A549 (cell line): ENCODE data around the gene PITPNC1. TPM values are rescaled to one million over a fixed set of nuclear protein-coding genes. Genes with fewer than 3 reads are reported as not detected.
"Not testable (repeated sequence)": the region's sequence is repeated elsewhere in the genome, so short reads cannot be mapped to it uniquely, and the experiment has no call there.

Experiments used
- ATAC-seq, 2 experiments: fragments of 200-7000 bp in 1 of 2; fragments of >200 bp in 1 of 2; cut with Nextera tagmentation in 1 of 2; cut with Tn5 transposase in 1 of 2; 3 replicates each; pipeline versions ENCODE4 v1.8.0 to v1.9.1; 2018 to 2020; ENCODE audit warnings: mild to moderate bottlenecking in 1 of 2, moderate library complexity in 1 of 2
- CTCF ChIA-PET: fragments of 300-600 bp; sonication (Branson Sonifier 250); formaldehyde crosslinking; extraction: SDS; loops from one replicate; lab custom pipeline; 2021; ENCODE audit warnings: antibody characterized with exemption, inconsistent platforms; lab: Yijun Ruan, JAX
- POLR2A ChIA-PET: fragments of 350-600 bp; formaldehyde crosslinking; extraction: SDS; loops from one replicate; lab custom pipeline; 2021; ENCODE audit warnings: antibody characterized with exemption, inconsistent platforms; lab: Yijun Ruan, JAX
- DNase-seq, 2 experiments: peaks; one replicate each; pipeline versions ENCODE4 v3.0.0 to v3.0.0-alpha.2; 2011 to 2016; ENCODE audit warnings: low read depth in 1 of 2, low spot score in 1 of 2
- FAIRE-seq: peaks from 2 replicates; lab custom pipeline; 2011; peaks lifted over from hg19 to GRCh38; lab: Jason Lieb, UNC
- H3K27ac ChIP-seq, 2 experiments: fragments of >200 bp; sonication (Bioruptor Twin); formaldehyde crosslinking; 3 replicates each; pipeline ENCODE4 v1.5.1; 2016 to 2017
- H3K4me1 ChIP-seq: fragments of >200 bp; sonication (Bioruptor Twin); formaldehyde crosslinking; 3 replicates; pipeline ENCODE4 v1.6.1; 2016
- H3K4me2 ChIP-seq: fragments of >200 bp; sonication (Bioruptor Twin); formaldehyde crosslinking; 3 replicates; pipeline ENCODE4 v1.6.1; 2016
- H3K4me3 ChIP-seq: fragments of >200 bp; sonication (Bioruptor Twin); formaldehyde crosslinking; 3 replicates; pipeline ENCODE4 v1.5.1; 2016
- H3K9me3 ChIP-seq: fragments of >200 bp; sonication (Bioruptor Twin); formaldehyde crosslinking; 3 replicates; pipeline ENCODE4 v1.6.1; 2016
- BHLHE40 ChIP-seq: IDR thresholded peaks from 2 replicates; pipeline ENCODE4 v1.6.1; 2012; ENCODE audit warnings: low read depth, low read length, inconsistent platforms
- CEBPB ChIP-seq, 2 experiments: fragments of >200 bp in 1 of 2; sonication (Bioruptor Twin) in 1 of 2; formaldehyde crosslinking in 1 of 2; IDR thresholded peaks; 2 replicates each; pipeline ENCODE4 v1.6.1; 2012 to 2016
- CHD2 ChIP-seq: fragments of 150-350 bp; IDR thresholded peaks from 2 replicates; pipeline ENCODE4 v1.6.1; 2014; ENCODE audit warnings: low read length; ENCODE audit not compliant: partially characterized antibody
- CHD4 ChIP-seq: fragments of 200-600 bp; sonication (generic); IDR thresholded peaks from 2 replicates; pipeline ENCODE4 v1.6.1; 2016; ENCODE audit warnings: antibody characterized with exemption, mild to moderate bottlenecking, borderline replicate concordance
- ESRRA ChIP-seq: fragments of 150-350 bp; IDR thresholded peaks from 2 replicates; pipeline ENCODE4 v1.6.1; 2014; ENCODE audit warnings: mild to moderate bottlenecking, low read length, borderline replicate concordance
- FOSB ChIP-seq: fragments of 250-450 bp; sonication (Bioruptor Pico); IDR thresholded peaks from 2 replicates; pipeline ENCODE4 v1.5.0; 2020; ENCODE audit warnings: mild to moderate bottlenecking, moderate library complexity
- FOSL2 ChIP-seq, 2 experiments: fragments of 450-650 bp in 1 of 2; fragments of >200 bp in 1 of 2; sonication (Bioruptor Twin) in 1 of 2; formaldehyde crosslinking; IDR thresholded peaks; 2 replicates each; pipeline versions ENCODE4 v1.5.0 to v1.6.1; 2016 to 2020; ENCODE audit warnings: mild to moderate bottlenecking in 1 of 2, moderate library complexity in 1 of 2
- GATA3 ChIP-seq: IDR thresholded peaks from 2 replicates; pipeline ENCODE4 v1.6.1; 2012; ENCODE audit warnings: borderline replicate concordance
- HEYL ChIP-seq: fragments of 250-450 bp; sonication (Bioruptor Pico); IDR thresholded peaks from 2 replicates; pipeline ENCODE4 v1.8.0; 2021; ENCODE audit warnings: mild to moderate bottlenecking, moderate library complexity
- HOXB13 ChIP-seq: fragments of 250-450 bp; sonication (Bioruptor Pico); IDR thresholded peaks from 2 replicates; pipeline ENCODE4 v1.5.0; 2020; ENCODE audit warnings: low read depth, mild to moderate bottlenecking, moderate library complexity
- JUN ChIP-seq, 2 experiments: fragments of >200 bp; sonication (Bioruptor Twin); formaldehyde crosslinking; IDR thresholded peaks; 2 replicates in 1 of 2; 3 replicates in 1 of 2; pipeline ENCODE4 v1.6.1; 2016 to 2017
- KDM1A ChIP-seq: fragments of 200-600 bp; sonication (generic); IDR thresholded peaks from 2 replicates; pipeline ENCODE4 v1.6.1; 2016; ENCODE audit warnings: low read depth, mild to moderate bottlenecking
- KDM5A ChIP-seq: fragments of 200-600 bp; sonication (generic); IDR thresholded peaks from 2 replicates; pipeline ENCODE4 v1.6.1; 2016; ENCODE audit warnings: antibody characterized with exemption, mild to moderate bottlenecking
- MAFK ChIP-seq: fragments of 450-650 bp; IDR thresholded peaks from 2 replicates; pipeline ENCODE4 v1.6.1; 2014; ENCODE audit not compliant: partially characterized antibody
- NFE2L2 ChIP-seq: fragments of 150-350 bp; conservative IDR thresholded peaks from 2 replicates; pipeline ENCODE4 v1.6.1; 2014; ENCODE audit warnings: low read length
- NR3C1 ChIP-seq: fragments of >200 bp; sonication (Bioruptor Twin); formaldehyde crosslinking; IDR thresholded peaks from 3 replicates; pipeline ENCODE4 v1.6.1; 2017
- POLR2AphosphoS2 ChIP-seq: conservative IDR thresholded peaks from 2 replicates; pipeline ENCODE4 v1.6.1; 2012; ENCODE audit warnings: low read length, improper control_type of control experiment, inconsistent platforms
- RARB ChIP-seq: fragments of 250-450 bp; sonication (Bioruptor Pico); IDR thresholded peaks from 2 replicates; pipeline ENCODE4 v1.8.0; 2021; ENCODE audit warnings: mild to moderate bottlenecking, moderate library complexity
- RFX5 ChIP-seq: fragments of 450-650 bp; IDR thresholded peaks from 2 replicates; pipeline ENCODE4 v1.7.1; 2014; ENCODE audit warnings: antibody characterized with exemption, mild to moderate bottlenecking, moderate library complexity
- SREBF2 ChIP-seq: fragments of 450-650 bp; IDR thresholded peaks from 2 replicates; pipeline ENCODE4 v1.6.1; 2014; ENCODE audit warnings: mild to moderate bottlenecking, moderate library complexity
- ZFP36 ChIP-seq: fragments of 450-650 bp; IDR thresholded peaks from 2 replicates; pipeline ENCODE4 v1.6.1; 2014; ENCODE audit warnings: borderline replicate concordance; ENCODE audit not compliant: partially characterized antibody
- ZSCAN20 ChIP-seq: fragments of 250-450 bp; sonication (Bioruptor Pico); IDR thresholded peaks from 2 replicates; pipeline ENCODE4 v1.8.0; 2022; ENCODE audit warnings: mild to moderate bottlenecking, moderate library complexity
- WGBS: methylation state at CpG from one replicate; pipeline ENCODE4 v1.1.6; 2017; ENCODE audit errors: missing lambda C conversion rate; 5-methylcytosine and 5-hydroxymethylcytosine counted together
- polyA plus RNA-seq, 4 experiments: library from polyadenylated mRNA; depleted of rRNA in 3 of 4; stranded (reverse); fragments of >200 nt; fragmentation: RNase III in 1 of 4; extraction: RNeasy Plus Mini Kit Qiagen cat#74134 plus additional on column Dnase treatment in 1 of 4; gene quantifications; 2 replicates in 3 of 4; 3 replicates in 1 of 4; pipeline ENCODE4 v1.2.3, GENCODE V29; 2011 to 2017
- TF ChIP-seq, protein P1 (sequence below): IDR thresholded peaks from 2 replicates; pipeline ENCODE4 v1.6.1; 2012
- TF ChIP-seq, protein P2 (sequence below): fragments of 150-350 bp; IDR thresholded peaks from 2 replicates; pipeline ENCODE4 v1.6.1; 2014; ENCODE audit warnings: low read depth, mild to moderate bottlenecking, low read length
- TF ChIP-seq, protein P3 (sequence below): IDR thresholded peaks from 2 replicates; pipeline ENCODE4 v1.6.1; 2012; ENCODE audit warnings: low read depth, borderline replicate concordance
- TF ChIP-seq, protein P4 (sequence below): fragments of 450-650 bp; IDR thresholded peaks from 2 replicates; pipeline ENCODE4 v1.6.1; 2014; ENCODE audit warnings: antibody characterized with exemption
- TF ChIP-seq, protein P5 (sequence below): fragments of >200 bp; sonication (Bioruptor Twin); formaldehyde crosslinking; IDR thresholded peaks from 2 replicates; pipeline ENCODE4 v1.6.1; 2016

The PITPNC1 gene
- polyA plus RNA-seq, 2 of the 4 experiments (the other 2 are of a cell fraction) = 3.7 to 11.2 TPM

DNA sequence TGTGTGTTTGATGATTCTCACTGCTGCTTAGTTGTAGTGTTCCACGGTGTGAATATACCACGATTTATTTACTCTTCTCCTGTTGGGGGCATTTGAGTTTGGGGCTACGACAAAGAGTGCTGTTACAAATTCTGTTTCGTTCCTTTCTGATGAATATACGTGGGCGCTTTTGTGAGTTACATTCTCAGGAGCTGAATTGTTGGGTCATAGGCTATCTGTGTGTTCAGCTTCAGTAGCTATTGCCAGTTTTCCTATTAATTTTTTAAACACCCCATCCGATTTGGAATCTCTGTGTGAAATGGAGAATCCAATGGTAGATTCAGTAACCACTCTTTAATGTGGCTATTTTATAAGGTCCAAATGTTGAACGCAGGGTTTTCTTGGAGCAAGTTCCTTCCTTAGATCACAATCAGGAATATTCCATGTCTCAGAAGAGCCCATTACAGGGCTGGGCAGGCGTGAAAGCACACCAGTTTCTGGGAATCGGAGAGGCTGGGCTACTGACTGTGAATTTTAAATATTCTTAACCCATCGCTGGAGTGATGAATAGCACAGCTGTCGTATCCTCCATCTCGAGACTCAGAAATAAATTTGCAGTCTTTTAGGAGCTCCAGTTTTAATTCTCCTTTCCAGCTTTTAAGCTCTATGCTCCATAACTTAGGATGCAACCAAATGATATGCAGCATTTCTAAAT, 115.9 kb downstream of the PITPNC1 start:
- ChIA-PET POLR2A (no interaction called here), CTCF (interaction anchor here (0.9 to 5.3 kb wide), 6 partner anchors 9 to 119 kb away, joined by 3 to 57 read pairs (median 8); no protein-coding TSS in a partner anchor)
- TF ChIP-seq, protein P1, sequence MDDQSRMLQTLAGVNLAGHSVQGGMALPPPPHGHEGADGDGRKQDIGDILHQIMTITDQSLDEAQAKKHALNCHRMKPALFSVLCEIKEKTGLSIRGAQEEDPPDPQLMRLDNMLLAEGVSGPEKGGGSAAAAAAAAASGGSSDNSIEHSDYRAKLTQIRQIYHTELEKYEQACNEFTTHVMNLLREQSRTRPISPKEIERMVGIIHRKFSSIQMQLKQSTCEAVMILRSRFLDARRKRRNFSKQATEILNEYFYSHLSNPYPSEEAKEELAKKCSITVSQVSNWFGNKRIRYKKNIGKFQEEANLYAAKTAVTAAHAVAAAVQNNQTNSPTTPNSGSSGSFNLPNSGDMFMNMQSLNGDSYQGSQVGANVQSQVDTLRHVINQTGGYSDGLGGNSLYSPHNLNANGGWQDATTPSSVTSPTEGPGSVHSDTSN = no peak
- TF ChIP-seq CHD4 (no peak), KDM5A (no peak), HEYL (CRISPR knock-in tag) (no peak), HOXB13 (no peak), BHLHE40 (no peak), JUN (IDR thresholded peaks at IDR 0.05) (no peak), ZSCAN20 (CRISPR knock-in tag) (no peak), ZFP36 (no peak)
- TF ChIP-seq, protein P2, sequence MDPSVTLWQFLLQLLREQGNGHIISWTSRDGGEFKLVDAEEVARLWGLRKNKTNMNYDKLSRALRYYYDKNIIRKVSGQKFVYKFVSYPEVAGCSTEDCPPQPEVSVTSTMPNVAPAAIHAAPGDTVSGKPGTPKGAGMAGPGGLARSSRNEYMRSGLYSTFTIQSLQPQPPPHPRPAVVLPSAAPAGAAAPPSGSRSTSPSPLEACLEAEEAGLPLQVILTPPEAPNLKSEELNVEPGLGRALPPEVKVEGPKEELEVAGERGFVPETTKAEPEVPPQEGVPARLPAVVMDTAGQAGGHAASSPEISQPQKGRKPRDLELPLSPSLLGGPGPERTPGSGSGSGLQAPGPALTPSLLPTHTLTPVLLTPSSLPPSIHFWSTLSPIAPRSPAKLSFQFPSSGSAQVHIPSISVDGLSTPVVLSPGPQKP = no peak
- no peaks in the 10 kb centered on the region for H3K9me3 ChIP-seq
- no peak for DNase-seq
- ATAC-seq = no peak
- peak overlapping the region in 1 of 2 experiments; percentile 67; a peak in 1 of 6 replicates for H3K27ac ChIP-seq
- H3K4me2 ChIP-seq = no peak overlapping the region
- 66% methylated on average over 13 of the region's 13 CpGs for WGBS
- peaks cover 17% of the 10 kb centered on the region for H3K4me1 ChIP-seq
- FAIRE-seq = no peak
- H3K4me3 ChIP-seq = no peak overlapping the region

DNA sequence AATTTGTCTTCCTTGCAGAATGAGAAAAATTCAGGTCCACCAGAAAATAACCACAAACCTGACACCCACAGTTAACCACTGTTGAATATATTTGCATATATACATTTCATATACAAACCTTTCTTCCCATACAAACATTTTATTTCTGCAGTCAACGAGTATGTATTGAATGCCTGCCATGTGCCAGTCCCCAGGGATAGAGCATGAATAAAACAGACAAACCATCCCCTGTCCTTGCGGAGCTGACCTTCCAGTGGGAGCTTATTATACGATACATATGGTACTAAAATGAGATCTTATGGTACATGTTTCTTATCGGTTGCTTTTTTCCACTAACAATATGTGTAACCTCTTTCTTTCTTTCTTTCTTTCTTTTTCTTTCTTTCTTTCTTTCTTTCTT, 116.7 kb downstream of the PITPNC1 start:
- H3K27ac ChIP-seq = no peak overlapping the region
- ATAC-seq = no peak
- H3K4me3 ChIP-seq = no peak overlapping the region
- peaks cover 16% of the 10 kb centered on the region for H3K4me1 ChIP-seq
- 69% methylated on average over 4 of the region's 4 CpGs for WGBS
- no peak for TF ChIP-seq CEBPB (IDR thresholded peaks at IDR 0.05)
- TF ChIP-seq RFX5 = no peak
- TF ChIP-seq ZSCAN20 (CRISPR knock-in tag) = no peak
- TF ChIP-seq HEYL (CRISPR knock-in tag) = no peak
- no peak for TF ChIP-seq NFE2L2
- TF ChIP-seq NR3C1 = no peak
- TF ChIP-seq SREBF2 = no peak
- H3K9me3 ChIP-seq = no peaks in the 10 kb centered on the region
- DNase-seq = no peak
- POLR2A ChIA-PET = no interaction called here
- H3K4me2 ChIP-seq = no peak overlapping the region
- CTCF ChIA-PET = interaction anchor here (1.3 to 5.3 kb wide), 5 partner anchors 12 to 119 kb away, joined by 6 to 57 read pairs (median 8); no protein-coding TSS in a partner anchor
- FAIRE-seq = no peak

DNA sequence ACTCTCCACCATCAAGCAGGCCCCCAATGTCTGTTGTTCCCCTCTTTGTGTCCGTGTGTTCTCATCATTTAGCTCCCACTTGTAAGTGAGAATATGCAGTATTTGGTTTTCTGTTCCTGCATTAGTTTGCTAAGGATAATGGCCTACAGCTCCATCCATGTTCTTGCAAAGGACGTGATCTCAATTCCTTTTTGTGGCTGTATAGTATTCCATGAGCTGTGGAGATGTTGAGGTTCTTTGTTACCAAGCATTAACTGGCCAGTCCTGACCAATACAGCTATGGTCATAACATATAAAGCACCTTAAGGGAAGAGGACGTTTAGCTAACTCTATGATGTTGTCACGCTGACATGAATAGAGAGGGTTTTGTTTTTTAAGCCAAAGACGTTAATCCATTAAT, 118.5 kb downstream of the PITPNC1 start:
- H3K4me3 ChIP-seq, DNase-seq, H3K27ac ChIP-seq, H3K9me3 ChIP-seq, FAIRE-seq, ATAC-seq, POLR2A ChIA-PET, H3K4me2 ChIP-seq: not testable (repeated sequence)
- H3K4me1 ChIP-seq = peaks cover 20% of the 10 kb centered on the region
- TF ChIP-seq KDM1A = peak; percentile 72; the same call in 1 of the 2 replicates
- WGBS = 74% methylated on average over 5 of the region's 5 CpGs
- CTCF ChIA-PET = interaction anchor here (0.8 to 1.6 kb wide), 3 partner anchors 20 to 120 kb away, joined by 3 to 7 read pairs (median 3); no protein-coding TSS in a partner anchor

DNA sequence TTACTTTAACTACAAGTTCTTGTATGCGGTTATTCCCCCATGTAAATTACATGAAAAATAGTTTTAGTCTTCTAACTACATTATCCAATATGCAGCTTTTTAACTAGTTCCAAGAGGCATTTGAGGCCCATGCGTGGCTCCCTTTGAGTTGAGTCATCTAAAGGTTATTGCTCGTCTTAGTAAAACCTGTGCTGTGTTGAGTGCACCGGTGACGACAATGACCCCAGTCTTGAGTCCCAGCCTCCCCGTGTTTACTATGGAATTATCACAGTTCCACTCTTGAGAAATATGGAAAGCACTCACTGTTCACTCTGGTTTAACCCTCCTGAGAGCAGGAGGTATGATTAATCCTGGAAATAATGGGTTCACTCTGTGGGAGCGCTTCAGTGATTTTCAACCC, 119.2 kb downstream of the PITPNC1 start:
- no peak for ATAC-seq
- ChIA-PET CTCF (interaction anchor here (1.0 to 1.6 kb wide), 3 partner anchors 21 to 109 kb away, joined by 3 to 7 read pairs (median 3); no protein-coding TSS in a partner anchor), POLR2A (no interaction called here)
- WGBS = 75% methylated on average over 7 of the region's 7 CpGs
- Histone ChIP-seq H3K9me3 (no peaks in the 10 kb centered on the region), H3K27ac (no peak overlapping the region), H3K4me2 (no peak overlapping the region), H3K4me3 (no peak overlapping the region), H3K4me1 (peaks cover 17% of the 10 kb centered on the region)
- FAIRE-seq = no peak
- no peak for DNase-seq
- no peak for TF ChIP-seq FOSL2 (IDR thresholded peaks at IDR 0.05)
- no peak for TF ChIP-seq FOSL2 (CRISPR knock-in tag; IDR thresholded peaks at IDR 0.05)
- TF ChIP-seq, protein P3, sequence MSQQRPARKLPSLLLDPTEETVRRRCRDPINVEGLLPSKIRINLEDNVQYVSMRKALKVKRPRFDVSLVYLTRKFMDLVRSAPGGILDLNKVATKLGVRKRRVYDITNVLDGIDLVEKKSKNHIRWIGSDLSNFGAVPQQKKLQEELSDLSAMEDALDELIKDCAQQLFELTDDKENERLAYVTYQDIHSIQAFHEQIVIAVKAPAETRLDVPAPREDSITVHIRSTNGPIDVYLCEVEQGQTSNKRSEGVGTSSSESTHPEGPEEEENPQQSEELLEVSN = no peak
- TF ChIP-seq, protein P4, sequence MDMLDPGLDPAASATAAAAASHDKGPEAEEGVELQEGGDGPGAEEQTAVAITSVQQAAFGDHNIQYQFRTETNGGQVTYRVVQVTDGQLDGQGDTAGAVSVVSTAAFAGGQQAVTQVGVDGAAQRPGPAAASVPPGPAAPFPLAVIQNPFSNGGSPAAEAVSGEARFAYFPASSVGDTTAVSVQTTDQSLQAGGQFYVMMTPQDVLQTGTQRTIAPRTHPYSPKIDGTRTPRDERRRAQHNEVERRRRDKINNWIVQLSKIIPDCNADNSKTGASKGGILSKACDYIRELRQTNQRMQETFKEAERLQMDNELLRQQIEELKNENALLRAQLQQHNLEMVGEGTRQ = no peak
- TF ChIP-seq FOSB (CRISPR knock-in tag) = no peak
- TF ChIP-seq, protein P5, sequence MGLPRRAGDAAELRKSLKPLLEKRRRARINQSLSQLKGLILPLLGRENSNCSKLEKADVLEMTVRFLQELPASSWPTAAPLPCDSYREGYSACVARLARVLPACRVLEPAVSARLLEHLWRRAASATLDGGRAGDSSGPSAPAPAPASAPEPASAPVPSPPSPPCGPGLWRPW = no peak
- TF ChIP-seq RARB (CRISPR knock-in tag) = no peak
- TF ChIP-seq HOXB13 = no peak
- no peak for TF ChIP-seq POLR2AphosphoS2
- no peak for TF ChIP-seq GATA3
- no peak for TF ChIP-seq CHD2
- TF ChIP-seq MAFK = no peak
- no peak for TF ChIP-seq HEYL (CRISPR knock-in tag)
- TF ChIP-seq NFE2L2 = no peak
- no peak for TF ChIP-seq ESRRA
